ENCODE data around the gene CCNK. TPM values are rescaled to one million over a fixed set of nuclear protein-coding genes. Genes with fewer than 3 reads are reported as not detected.
A peak's percentile ranks its signal among the peaks of the same experiment; 100 is the strongest.

CCNK gene
- total and polyA plus RNA-seq, 2 of the 13 experiments (the other 11 are each of a cell fraction or from before 2014, with no cell fraction given): 4.9 to 9.7 TPM

DNA sequence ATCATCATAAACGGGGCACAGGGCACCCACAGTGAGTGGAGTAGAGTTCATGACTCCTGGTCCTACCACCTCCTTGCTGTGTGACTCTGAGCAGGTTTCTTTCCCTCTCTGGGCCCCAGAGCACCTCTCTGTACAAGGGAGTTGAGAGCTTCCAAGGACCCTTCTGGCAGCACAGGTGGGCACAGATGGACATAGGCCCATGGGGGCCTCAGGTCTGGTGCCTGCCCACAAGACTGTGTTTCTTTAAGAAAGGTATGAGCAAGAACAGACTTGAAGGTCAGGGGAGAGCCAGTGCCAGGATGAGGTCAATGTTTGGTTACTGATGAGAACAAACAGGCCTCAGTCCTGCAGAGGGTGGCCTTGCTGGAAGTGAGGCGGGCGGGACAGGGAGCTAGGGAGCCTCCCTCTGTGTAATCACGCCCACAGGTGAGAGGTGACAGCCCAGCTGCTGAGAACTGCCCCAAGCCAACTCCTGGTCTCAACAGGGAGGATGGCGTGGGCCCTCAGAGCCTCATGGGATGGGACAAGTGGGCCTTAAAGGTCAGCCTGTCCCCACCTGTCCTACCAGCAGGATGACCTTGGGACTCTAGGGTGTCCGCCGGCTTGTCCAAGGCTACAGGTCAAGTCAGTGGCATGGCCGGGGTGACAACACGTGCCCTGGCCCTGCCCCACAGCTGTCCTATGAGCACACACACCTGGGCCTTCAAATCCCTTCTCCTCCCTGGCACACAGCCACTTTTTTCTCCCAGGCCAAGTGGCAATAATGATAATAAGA is 73.7 kb downstream of the CCNK start (continued):
- 0 out of 2 replicates have a peak, but pooled peaks have one; percentile 49 for TF ChIP-seq ZNF230 (CRISPR knock-in tag; IDR thresholded peaks at IDR 0.05)
- no peak for TF ChIP-seq MTA3 (CRISPR knock-in tag; IDR thresholded peaks at IDR 0.05)
- 0 out of 2 replicates have a peak, but pooled peaks have one; percentile 31 for TF ChIP-seq FOXC1 (CRISPR knock-in tag; IDR thresholded peaks at IDR 0.05; ENCODE audit: borderline replicate concordance)
- peak; percentile 67; the same call in 1 of the 2 replicates for TF ChIP-seq RFXAP (CRISPR knock-in tag; IDR thresholded peaks at IDR 0.05; ENCODE audit: borderline replicate concordance)
- peak; percentile 37; the same call in 1 of the 2 replicates for TF ChIP-seq ZNF143 (CRISPR knock-in tag; IDR thresholded peaks at IDR 0.05)
- no peak for TF ChIP-seq ARNT (IDR thresholded peaks at IDR 0.05)
- TF ChIP-seq SOX13 (IDR thresholded peaks at IDR 0.05): no peak
- TF ChIP-seq SOX13 (CRISPR knock-in tag; conservative IDR thresholded peaks at IDR 0.05 in 1 of 2, IDR thresholded peaks at IDR 0.05 in 1 of 2): peak in 1 of 2 experiments; percentile 73; a peak in 2 of 4 replicates
- TF ChIP-seq ZNF3 (CRISPR knock-in tag; IDR thresholded peaks at IDR 0.05): no peak
- peak; percentile 80 for TF ChIP-seq SALL1 (CRISPR knock-in tag; IDR thresholded peaks at IDR 0.05)
- TF ChIP-seq ZNF629 (CRISPR knock-in tag; conservative IDR thresholded peaks at IDR 0.05): 0 out of 2 replicates have a peak, but pooled peaks have one; percentile 9
- 0 out of 2 replicates have a peak, but pooled peaks have one; percentile 36 for TF ChIP-seq AKAP8 (CRISPR knock-in tag; IDR thresholded peaks at IDR 0.05)
- TF ChIP-seq RAD21 (CRISPR knock-in tag; IDR thresholded peaks at IDR 0.05): 0 out of 2 replicates have a peak, but pooled peaks have one; percentile 14
- TF ChIP-seq, protein P1, sequence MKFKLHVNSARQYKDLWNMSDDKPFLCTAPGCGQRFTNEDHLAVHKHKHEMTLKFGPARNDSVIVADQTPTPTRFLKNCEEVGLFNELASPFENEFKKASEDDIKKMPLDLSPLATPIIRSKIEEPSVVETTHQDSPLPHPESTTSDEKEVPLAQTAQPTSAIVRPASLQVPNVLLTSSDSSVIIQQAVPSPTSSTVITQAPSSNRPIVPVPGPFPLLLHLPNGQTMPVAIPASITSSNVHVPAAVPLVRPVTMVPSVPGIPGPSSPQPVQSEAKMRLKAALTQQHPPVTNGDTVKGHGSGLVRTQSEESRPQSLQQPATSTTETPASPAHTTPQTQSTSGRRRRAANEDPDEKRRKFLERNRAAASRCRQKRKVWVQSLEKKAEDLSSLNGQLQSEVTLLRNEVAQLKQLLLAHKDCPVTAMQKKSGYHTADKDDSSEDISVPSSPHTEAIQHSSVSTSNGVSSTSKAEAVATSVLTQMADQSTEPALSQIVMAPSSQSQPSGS (CRISPR knock-in tag; IDR thresholded peaks at IDR 0.05): peak; percentile 90; the same call in 1 of the 2 replicates
- peak; percentile 61; the same call in 1 of the 2 replicates for TF ChIP-seq ZNF263 (CRISPR knock-in tag; IDR thresholded peaks at IDR 0.05)
- TF ChIP-seq TBX2 (CRISPR knock-in tag; IDR thresholded peaks at IDR 0.05; ENCODE audit: borderline replicate concordance): peak; percentile 84
- TF ChIP-seq ZMYM4 (CRISPR knock-in tag; IDR thresholded peaks at IDR 0.05): no peak; the same call in 1 of the 2 replicates
- peak; percentile 71 for TF ChIP-seq MXD4 (CRISPR knock-in tag; IDR thresholded peaks at IDR 0.05)
- peak; percentile 63 for TF ChIP-seq FOXA3 (CRISPR knock-in tag; IDR thresholded peaks at IDR 0.05)
- TF ChIP-seq KAT8 (CRISPR knock-in tag; IDR thresholded peaks at IDR 0.05): 0 out of 2 replicates have a peak, but pooled peaks have one; percentile 34
- TF ChIP-seq, protein P2, sequence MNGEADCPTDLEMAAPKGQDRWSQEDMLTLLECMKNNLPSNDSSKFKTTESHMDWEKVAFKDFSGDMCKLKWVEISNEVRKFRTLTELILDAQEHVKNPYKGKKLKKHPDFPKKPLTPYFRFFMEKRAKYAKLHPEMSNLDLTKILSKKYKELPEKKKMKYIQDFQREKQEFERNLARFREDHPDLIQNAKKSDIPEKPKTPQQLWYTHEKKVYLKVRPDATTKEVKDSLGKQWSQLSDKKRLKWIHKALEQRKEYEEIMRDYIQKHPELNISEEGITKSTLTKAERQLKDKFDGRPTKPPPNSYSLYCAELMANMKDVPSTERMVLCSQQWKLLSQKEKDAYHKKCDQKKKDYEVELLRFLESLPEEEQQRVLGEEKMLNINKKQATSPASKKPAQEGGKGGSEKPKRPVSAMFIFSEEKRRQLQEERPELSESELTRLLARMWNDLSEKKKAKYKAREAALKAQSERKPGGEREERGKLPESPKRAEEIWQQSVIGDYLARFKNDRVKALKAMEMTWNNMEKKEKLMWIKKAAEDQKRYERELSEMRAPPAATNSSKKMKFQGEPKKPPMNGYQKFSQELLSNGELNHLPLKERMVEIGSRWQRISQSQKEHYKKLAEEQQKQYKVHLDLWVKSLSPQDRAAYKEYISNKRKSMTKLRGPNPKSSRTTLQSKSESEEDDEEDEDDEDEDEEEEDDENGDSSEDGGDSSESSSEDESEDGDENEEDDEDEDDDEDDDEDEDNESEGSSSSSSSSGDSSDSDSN (CRISPR knock-in tag; IDR thresholded peaks at IDR 0.05): peak; percentile 47; the same call in 1 of the 2 replicates
- TF ChIP-seq CC2D1A (CRISPR knock-in tag; IDR thresholded peaks at IDR 0.05): 0 out of 2 replicates have a peak, but pooled peaks have one; percentile 68
- peak; percentile 85 for TF ChIP-seq CHD4 (IDR thresholded peaks at IDR 0.05; ENCODE audit: borderline replicate concordance, low read length)
- no peak for TF ChIP-seq ZNF180 (CRISPR knock-in tag; IDR thresholded peaks at IDR 0.05; ENCODE audit: borderline replicate concordance, low read depth)
- TF ChIP-seq FOXA1 (IDR thresholded peaks at IDR 0.05): no peak
- peak; percentile 77; the same call in 1 of the 2 replicates for TF ChIP-seq FOXA1 (CRISPR knock-in tag; IDR thresholded peaks at IDR 0.05)
- TF ChIP-seq FOSL2 (CRISPR knock-in tag; IDR thresholded peaks at IDR 0.05): peak; percentile 24; the same call in 1 of the 2 replicates
- peak; percentile 70; the same call in 1 of the 2 replicates for TF ChIP-seq ZNF746 (CRISPR knock-in tag; IDR thresholded peaks at IDR 0.05)
- no peak for TF ChIP-seq ZNF205 (CRISPR knock-in tag; IDR thresholded peaks at IDR 0.05)
- TF ChIP-seq ARNTL (CRISPR knock-in tag; IDR thresholded peaks at IDR 0.05): peak; percentile 81

Measured in HepG2 (cell line).